Neural cell (in vitro differentiated cells): ENCODE measurements around the gene WRNIP1. TPM values are rescaled to one million over a fixed set of nuclear protein-coding genes. Genes with fewer than 3 reads are reported as not detected.

Experiments used
- H2AFZ ChIP-seq: fragments of 200-600, 300-800 bp; sonication (generic), shearing (Covaris generic); 2 replicates; pipeline ENCODE4 v1.6.0; 2014; ENCODE audit warnings: low read depth, mild to moderate bottlenecking, antibody characterized with exemption, low read length, moderate library complexity
- H3F3A ChIP-seq: fragments of 200-600 bp; shearing (Covaris generic); 2 replicates; pipeline ENCODE4 v1.6.1; 2016; ENCODE audit warnings: mild to moderate bottlenecking, moderate library complexity, mixed read lengths, antibody characterized with exemption, low read length; ENCODE audit not compliant: insufficient read depth, poor library complexity, severe bottlenecking
- H3K27ac ChIP-seq: fragments of 200-600, 300-800 bp; sonication (generic), shearing (Covaris generic); 2 replicates; pipeline ENCODE4 v1.5.1; 2014; ENCODE audit warnings: mild to moderate bottlenecking, low read length, moderate library complexity
- H3K27me3 ChIP-seq: fragments of 300-800, 200-600 bp; sonication (generic), shearing (Covaris generic); 2 replicates; pipeline ENCODE4 v1.6.0; 2014; ENCODE audit warnings: mild to moderate bottlenecking, low read depth, low read length, moderate library complexity; ENCODE audit not compliant: insufficient read depth
- H3K36me3 ChIP-seq: fragments of 300-800, 200-600 bp; sonication (generic), shearing (Covaris generic); 2 replicates; pipeline ENCODE4 v1.5.1; 2014; ENCODE audit warnings: mild to moderate bottlenecking, antibody characterized with exemption, low read length, moderate library complexity; ENCODE audit not compliant: insufficient read depth
- H3K4me2 ChIP-seq: fragments of 300-800, 200-600 bp; sonication (generic), shearing (Covaris generic); 2 replicates; pipeline ENCODE4 v1.6.0; 2014; ENCODE audit warnings: mild to moderate bottlenecking, low read length
- H3K4me3 ChIP-seq: fragments of 300-800, 200-600 bp; sonication (generic), shearing (Covaris generic); 2 replicates; pipeline ENCODE4 v1.5.1; 2014; ENCODE audit warnings: mild to moderate bottlenecking, low read length, moderate library complexity
- H3K79me2 ChIP-seq: fragments of 200-600 bp; shearing (Covaris generic); replicated peaks from 2 replicates; pipeline ENCODE4 v1.6.0; 2014; ENCODE audit warnings: mild to moderate bottlenecking, low read length, moderate library complexity; ENCODE audit not compliant: insufficient read depth
- H3K9ac ChIP-seq: fragments of 300-800, 200-600 bp; sonication (generic), shearing (Covaris generic); 2 replicates; pipeline ENCODE4 v1.6.1; 2016; ENCODE audit warnings: mild to moderate bottlenecking, low read length, mixed read lengths
- H3K9me2 ChIP-seq: fragments of 200-600 bp; shearing (Covaris generic); 2 replicates; pipeline ENCODE4 v1.6.1; 2016; ENCODE audit warnings: mild to moderate bottlenecking, low read length, mixed read lengths; ENCODE audit not compliant: insufficient read depth
- H3K9me3 ChIP-seq: fragments of 200-600, 300-800 bp; sonication (generic), shearing (Covaris generic); 2 replicates; pipeline ENCODE4 v1.6.1; 2016; ENCODE audit warnings: mild to moderate bottlenecking, mixed run types, low read length, moderate library complexity, mixed read lengths
- H4K20me1 ChIP-seq: fragments of 200-600 bp; shearing (Covaris generic); 2 replicates; pipeline ENCODE4 v1.6.1; 2016; ENCODE audit warnings: mild to moderate bottlenecking, mixed run types; ENCODE audit not compliant: insufficient read depth
- CTCF ChIP-seq: fragments of 450-650 bp; IDR thresholded peaks from 2 replicates; pipeline ENCODE4 v1.5.1; 2014; ENCODE audit warnings: antibody characterized with exemption, mild to moderate bottlenecking, moderate library complexity; ENCODE audit not compliant: poor library complexity, severe bottlenecking
- MXI1 ChIP-seq: fragments of 450-650 bp; conservative IDR thresholded peaks from 2 replicates; pipeline ENCODE4 v1.6.1; 2014; ENCODE audit warnings: antibody characterized with exemption, mild to moderate bottlenecking; ENCODE audit not compliant: poor library complexity, severe bottlenecking
- RAD21 ChIP-seq: fragments of 450-650 bp; conservative IDR thresholded peaks from 2 replicates; pipeline ENCODE4 v1.6.1; 2014; ENCODE audit warnings: antibody characterized with exemption, mild to moderate bottlenecking, moderate library complexity
- REST ChIP-seq: IDR thresholded peaks from 2 replicates; pipeline ENCODE4 v1.6.1; 2012; ENCODE audit warnings: borderline replicate concordance
- SMC3 ChIP-seq: fragments of 450-650 bp; conservative IDR thresholded peaks from 2 replicates; pipeline ENCODE4 v1.6.1; 2014; ENCODE audit warnings: antibody characterized with exemption, mild to moderate bottlenecking, moderate library complexity; ENCODE audit not compliant: poor library complexity
- TAF1 ChIP-seq: IDR thresholded peaks from 2 replicates; pipeline ENCODE4 v1.6.1; 2012; ENCODE audit warnings: low read depth
- polyA plus RNA-seq: library from polyadenylated mRNA; depleted of rRNA; stranded (reverse); fragments of >200 nt; gene quantifications from 2 replicates; pipeline ENCODE4 v1.2.3, GENCODE V29; 2014

WRNIP1 gene
- polyA plus RNA-seq, 1 donor from 2014 or later = 93.7 TPM

- Histone ChIP-seq H3K9ac (no peak overlapping the region), H3F3A (no peaks in the 10 kb centered on the region), H2AFZ (no peak overlapping the region), H3K36me3 (no peaks in the 10 kb centered on the region), H3K4me2 (no peak overlapping the region), H3K27ac (no peak overlapping the region), H3K9me2 (no peaks in the 10 kb centered on the region), H3K9me3 (no peaks in the 10 kb centered on the region), H3K79me2 (no peaks in the 10 kb centered on the region), H3K27me3 (no peaks in the 10 kb centered on the region), H4K20me1 (no peaks in the 10 kb centered on the region), H3K4me3 (no peak overlapping the region)
- TF ChIP-seq RAD21 (no peak), TAF1 (no peak), SMC3 (no peak), REST (no peak), CTCF (no peak), MXI1 (no peak)
Observed at GRCh38 chr6:2834262-2834661, 69.1 kb downstream of the WRNIP1 start.

Other genes starting within 250 kb of the WRNIP1 start
- 1.2 and 1.3 TPM in 2 replicates for gene MYLK4, start 14.5 kb upstream of the WRNIP1 start, polyA plus RNA-seq
- not detected in 2 replicates for gene SERPINB1, start 76.5 kb downstream of the WRNIP1 start, polyA plus RNA-seq
- 0.46 and 0.74 TPM in 2 replicates for gene SERPINB9, start 137.9 kb downstream of the WRNIP1 start, polyA plus RNA-seq
- gene SERPINB6, start 206.2 kb downstream of the WRNIP1 start, polyA plus RNA-seq = 1.9 and 2.3 TPM in 2 replicates
- gene NQO2, start 234.5 kb downstream of the WRNIP1 start, polyA plus RNA-seq = 33.2 and 47.7 TPM in 2 replicates